Caki2 (cell line): Measurements from ENCODE around the gene DGKB. TPM values are rescaled to one million over a fixed set of nuclear protein-coding genes. Genes with fewer than 3 reads are reported as not detected.

ENCODE experiments used
- DNase-seq: peaks from one replicate; pipeline ENCODE4 v3.0.0-alpha.2; 2015; ENCODE audit warnings: low read depth
- in situ Hi-C: cut with HindIII; loops from 2 replicates; pipeline ENCODE4 v1.10.0; 2016; ENCODE audit warnings: low sequenced_read_pairs, low pct_unique_long_range_greater_than_20kb, mixed read lengths
- total RNA-seq: library from RNA; depleted of rRNA; stranded (reverse); fragments of >200 nt; shearing (Covaris generic); gene quantifications from 2 replicates; pipeline ENCODE4 v1.2.3, GENCODE V29; 2014; ENCODE audit warnings: low replicate concordance

The DGKB gene
- total RNA-seq, 1 experiment from 2014 or later, result not detected

DNA sequence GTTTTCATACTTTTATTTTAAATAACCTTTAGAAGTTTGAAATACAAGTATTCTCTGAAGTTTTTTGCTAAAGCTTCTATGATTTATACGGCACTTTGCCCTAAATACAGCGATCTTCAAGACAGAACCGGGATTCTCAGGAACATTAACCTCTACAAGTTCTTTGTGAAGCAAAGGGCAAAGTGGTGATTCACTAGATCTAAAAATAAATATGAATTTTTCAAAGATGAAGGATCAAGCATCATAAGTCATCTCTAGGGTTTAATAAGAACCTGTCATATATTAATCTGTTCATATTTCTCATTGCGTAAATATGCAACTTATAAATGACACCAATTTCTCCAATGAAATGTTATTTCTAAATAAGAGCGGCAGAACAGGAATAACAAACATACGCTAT is 30.7 kb downstream of the DGKB start:
- no peak for DNase-seq
- in situ Hi-C loops, result no loop called here

DNA sequence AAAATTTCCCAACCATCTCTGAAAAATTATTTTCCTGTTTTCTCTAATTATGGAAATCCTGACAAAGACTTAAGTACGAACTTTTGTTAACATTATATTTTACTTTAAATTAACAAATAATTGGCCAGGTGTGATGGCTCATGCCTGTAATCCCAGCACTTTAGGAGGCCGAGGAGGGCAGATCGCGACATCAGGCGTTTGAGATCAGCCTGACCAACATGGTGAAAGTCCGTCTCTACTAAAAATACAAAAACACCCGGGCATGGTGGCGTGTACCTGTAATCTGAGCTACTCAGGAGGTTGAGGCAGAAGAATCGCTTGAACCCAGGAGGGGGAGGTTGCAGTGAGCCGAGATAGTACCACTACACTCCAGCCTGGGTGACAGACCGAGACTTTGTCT is 32.2 kb downstream of the DGKB start:
- DNase-seq, result no peak
- in situ Hi-C loops, result no loop called here

DNA sequence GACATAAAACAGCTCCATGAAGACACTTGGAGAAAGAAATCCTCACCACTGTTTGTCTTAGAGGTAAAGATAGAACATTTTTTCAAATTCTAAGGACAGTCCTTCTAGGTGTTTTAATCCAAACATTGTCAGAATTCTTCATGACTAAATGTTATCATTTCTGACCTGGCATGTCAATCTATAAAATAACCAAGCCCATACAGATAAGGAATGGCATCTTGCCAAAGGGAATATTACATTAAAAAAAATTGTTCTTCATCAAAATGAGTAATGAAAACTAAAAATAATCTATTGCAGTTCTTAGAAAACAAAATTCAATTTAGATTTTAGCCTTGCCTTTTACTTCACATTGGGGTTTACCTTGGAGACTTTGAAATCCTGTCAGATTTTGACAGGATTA is 33.6 kb downstream of the DGKB start:
- DNase-seq, result no peak
- in situ Hi-C loops, result no loop called here

DNA sequence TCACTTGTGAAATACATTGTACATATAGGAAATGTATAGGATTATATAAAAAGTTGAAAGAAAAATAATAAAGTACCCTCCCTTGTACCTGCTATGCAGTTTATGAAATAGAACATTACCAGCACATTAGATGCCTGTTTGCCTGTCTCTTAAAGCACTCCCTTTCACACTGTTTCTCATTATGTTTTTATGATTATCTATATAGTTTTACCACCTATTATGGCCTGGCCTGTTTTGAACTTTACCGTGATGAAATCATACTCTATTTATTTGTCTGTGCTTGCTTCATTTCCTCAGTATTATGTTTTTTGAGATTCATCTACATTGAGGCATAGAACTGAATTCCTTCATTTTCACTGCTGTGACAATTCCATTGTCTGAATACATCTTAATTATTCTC is 41.1 kb downstream of the DGKB start:
- in situ Hi-C loops, result no loop called here
- DNase-seq, result no peak

DNA sequence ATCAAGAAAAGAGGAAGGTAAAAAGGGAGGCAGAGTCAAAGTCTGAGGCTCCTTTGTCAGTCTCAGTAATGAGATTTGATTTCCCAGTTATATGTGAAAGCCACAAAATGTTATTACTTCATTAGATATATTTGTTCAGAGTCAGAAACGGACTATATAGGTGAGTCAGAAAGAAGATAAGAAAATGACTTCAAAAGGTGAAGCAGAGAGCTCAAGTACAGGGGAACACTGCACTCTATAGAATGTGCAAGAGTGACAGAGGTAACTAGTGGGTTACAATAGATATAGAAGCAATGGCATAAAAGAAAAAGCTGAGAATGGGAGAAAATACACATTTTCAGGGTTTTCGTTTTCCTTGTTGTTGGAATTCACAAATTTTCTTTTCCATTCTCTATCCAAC is 43.3 kb downstream of the DGKB start:
- DNase-seq, result no peak
- in situ Hi-C loops, result no loop called here

DNA sequence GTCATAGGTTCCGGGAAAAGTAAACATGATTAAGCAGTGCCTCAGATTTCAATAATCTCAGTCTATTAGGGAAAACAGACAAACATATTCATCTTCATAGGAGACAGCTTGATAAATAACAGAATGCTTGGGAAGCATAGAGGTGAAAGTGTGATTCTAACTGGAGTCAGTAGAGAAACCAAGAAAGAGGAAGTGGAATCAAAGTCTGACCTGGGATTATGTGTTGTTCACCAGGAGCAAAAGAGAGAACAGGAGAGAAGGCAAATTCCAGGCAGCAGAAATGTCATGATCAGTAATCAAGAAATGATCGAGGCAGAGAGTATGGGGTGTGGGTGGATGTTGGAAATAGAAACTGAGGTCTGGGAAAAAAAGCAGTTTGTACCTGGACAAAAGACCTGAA is 43.7 kb downstream of the DGKB start:
- in situ Hi-C loops, result no loop called here
- DNase-seq, result no peak

DNA sequence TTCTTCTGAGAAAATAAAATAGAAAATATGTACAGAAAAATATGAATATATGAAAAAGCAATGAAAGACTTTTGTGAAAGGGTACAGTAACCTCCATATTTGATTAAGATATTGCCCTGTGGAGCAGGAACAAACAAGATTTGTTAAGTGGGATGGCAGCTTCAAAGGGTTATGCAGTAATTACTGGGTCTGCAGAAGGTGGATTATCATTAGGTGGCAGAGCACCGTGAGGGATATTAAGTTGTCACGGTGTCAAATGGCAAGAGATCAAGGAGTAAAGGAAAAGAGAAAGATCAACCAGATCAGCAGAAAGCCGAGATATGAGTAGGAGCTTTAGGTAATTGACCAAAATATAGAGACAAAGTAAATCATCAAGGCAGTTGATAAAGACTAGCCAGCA is 44.1 kb downstream of the DGKB start:
- DNase-seq, result no peak
- in situ Hi-C loops, result no loop called here

DNA sequence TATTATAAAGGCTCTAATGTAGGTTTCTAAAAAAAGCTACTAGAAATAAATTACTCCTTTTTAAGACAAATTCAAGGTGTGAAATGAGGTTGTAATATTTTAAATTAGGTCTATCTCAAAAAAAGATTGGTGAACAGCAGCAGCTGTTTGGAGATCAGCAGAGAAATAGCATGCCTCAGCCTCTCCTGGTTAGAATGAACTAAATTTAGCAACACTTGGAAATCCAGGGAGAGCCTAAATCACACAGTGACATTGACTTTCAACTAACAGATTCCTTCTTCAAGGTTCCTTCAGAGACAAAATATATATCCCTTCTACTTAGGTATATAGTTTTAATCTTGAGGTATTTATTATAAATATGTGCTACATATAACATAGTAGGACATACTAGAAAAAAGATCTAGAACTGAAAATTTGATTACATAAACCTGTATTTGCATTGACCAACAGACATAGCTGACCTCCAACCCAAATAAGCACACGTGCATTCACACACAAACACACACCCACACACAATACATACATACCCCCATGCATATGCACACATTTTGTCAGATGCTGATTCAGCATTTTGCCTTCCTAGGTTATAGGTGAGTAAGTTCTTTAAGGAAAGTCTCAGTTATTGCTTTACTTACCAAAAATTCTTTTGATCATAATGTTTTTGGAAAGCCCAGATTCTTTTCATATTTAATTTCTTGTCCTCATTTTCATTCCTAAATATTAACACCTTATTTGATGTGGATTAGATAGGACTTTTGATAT is 47.3 kb downstream of the DGKB start:
- in situ Hi-C loops, result no loop called here
- DNase-seq, result no peak

DNA sequence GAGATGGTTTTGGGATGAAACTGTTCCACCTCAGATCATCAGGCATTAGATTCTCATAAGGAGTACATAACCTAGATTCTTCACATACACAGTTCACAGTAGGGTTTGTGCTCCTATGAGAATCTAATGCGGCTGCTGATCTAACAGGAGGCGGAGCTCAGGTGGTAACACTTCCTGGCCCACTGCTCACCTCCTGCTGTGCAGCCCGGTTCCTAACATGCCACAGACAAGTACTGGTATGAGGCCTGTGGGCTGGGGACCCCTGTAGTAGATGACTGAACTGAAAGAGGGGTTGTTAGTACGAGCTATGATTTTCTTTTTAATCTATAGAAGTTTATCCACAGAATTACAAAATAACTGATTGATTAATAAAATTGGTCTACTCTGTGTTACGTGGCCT is 48.1 kb downstream of the DGKB start:
- DNase-seq, result no peak
- in situ Hi-C loops, result no loop called here

DNA sequence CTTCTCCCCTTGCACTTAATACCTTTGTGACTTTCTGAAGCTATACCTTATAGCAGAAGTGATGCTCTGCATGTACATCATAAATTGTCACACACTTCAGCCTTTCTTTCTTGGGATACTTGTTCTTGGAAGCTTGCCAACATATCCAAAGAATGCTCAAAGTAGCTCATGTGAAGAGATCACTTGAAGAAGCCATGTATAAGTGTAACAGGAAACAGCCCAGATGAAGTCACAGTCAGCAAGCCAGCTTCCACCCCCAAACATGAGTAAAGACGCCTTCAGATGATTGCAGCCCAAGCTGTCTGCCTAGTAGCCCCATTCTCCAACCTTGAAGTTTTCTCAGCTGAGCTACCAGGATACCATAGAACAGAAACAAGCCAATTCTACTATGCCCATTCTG is 50.9 kb downstream of the DGKB start:
- DNase-seq, result no peak
- in situ Hi-C loops, result no loop called here

DNA sequence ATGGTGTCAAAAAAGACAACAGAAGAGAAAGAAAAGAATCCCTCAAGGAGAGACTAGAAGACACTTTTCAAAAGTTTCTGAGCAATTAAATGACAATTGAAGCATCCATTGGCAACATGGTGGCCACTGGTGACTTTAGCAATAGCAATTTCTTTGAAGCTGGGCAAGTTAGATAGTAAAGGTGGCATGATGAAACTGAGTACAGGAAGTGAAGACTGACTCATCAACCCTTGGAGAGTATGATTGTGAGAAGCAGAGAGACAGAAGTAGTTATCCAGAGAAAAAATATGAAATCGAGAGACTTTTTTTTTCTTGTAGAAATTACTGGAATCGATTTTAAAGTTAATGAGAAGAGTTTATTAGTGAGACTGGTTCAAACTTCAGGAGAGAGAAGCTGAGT is 52.5 kb downstream of the DGKB start:
- no peak for DNase-seq
- in situ Hi-C loops, result no loop called here

DNA sequence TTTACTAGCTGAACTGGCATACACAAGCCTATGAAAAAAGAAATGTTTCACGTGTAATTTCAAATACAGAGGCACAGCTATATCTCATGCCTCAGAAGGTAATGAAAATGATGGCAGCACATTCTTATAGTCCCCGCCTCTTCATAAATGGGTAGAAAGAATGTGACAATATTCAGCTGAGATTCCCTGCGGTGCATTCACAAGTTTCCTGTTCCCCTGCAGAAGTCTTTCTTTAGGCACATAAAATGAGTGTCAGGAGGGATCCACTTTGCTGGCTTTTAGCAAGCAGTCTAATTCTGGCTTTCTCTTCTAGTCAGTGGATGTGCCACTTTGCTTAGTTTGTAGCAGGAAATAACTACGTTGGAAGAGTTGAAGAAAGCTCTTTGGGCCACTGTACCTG is 56.1 kb downstream of the DGKB start:
- no peak for DNase-seq
- in situ Hi-C loops, result no loop called here

DNA sequence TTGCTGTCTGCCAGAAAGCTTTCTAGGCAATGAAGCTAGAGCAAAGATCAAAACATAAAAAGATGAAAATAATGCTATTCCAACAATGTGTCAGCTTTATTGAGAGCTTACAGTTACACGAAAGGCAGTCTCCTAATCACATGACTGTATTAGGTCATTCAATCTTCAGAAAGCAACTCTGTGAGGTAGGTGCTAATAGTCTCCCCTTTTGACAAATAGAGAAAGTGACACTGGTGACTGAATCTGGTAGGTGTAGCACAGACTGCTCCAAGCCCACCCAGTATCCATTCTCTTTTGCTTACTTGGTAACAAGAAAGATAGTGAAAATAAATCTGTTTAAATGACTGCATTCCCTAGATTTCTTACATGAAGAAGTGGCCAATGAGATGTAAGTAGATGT is 58.8 kb downstream of the DGKB start:
- no peak for DNase-seq
- in situ Hi-C loops, result no loop called here

DNA sequence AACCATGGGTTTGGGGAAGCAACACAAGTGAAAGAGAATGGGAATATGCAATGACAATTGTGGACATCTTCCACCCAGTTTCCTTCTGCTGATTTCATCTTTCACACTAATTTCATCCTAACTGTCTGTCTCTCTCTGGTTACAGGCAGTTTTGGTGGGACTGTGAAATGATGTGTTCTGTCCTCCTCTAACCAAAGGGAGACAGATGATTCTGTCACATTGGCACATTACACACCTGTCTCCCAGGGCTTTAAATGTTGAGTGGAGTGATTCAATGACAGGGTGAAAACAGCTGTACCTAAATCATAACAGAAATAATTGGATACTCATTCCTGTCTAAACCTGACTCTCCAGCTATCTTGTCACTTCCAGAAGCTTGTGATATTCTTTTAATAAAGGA is 60.0 kb downstream of the DGKB start:
- no peak for DNase-seq
- in situ Hi-C loops, result no loop called here

DNA sequence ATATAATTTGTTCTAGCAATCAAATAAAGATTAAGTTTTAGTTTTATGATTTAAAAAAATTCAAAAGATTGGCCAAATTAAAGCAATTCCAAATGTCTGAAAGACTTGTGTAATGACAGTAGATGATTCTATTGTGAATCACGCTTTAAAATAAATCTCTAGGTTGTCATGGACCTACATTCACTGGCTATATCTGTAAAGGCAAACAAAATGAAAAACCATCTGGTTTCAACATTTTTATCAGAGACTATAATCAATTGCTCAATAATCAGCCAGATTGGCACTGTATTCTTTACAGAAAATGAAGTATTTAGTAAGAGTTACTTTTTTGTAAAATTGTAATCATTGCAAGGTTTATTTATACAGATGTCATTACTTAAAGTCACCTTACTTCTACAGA is 60.7 kb downstream of the DGKB start:
- no peak for DNase-seq
- in situ Hi-C loops, result no loop called here

DNA sequence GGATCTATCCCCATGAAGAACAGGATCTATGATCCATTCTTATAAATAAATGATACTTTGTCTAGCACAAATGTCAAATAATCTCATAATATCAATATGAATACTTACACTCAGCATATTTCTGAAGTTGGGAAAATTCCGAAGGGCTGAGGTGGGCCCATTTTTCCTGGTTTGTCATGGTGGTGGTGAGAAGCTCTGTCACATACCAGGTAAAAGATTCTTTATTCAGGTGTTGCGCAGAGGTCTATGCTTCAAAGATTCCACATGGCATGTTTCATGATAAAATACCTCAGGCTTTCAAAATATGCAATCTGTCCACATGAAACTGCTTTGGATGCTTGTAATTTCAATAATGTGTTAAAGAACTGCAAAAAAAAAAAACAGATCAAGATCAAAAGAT is 61.5 kb downstream of the DGKB start:
- in situ Hi-C loops, result no loop called here
- no peak for DNase-seq

DNA sequence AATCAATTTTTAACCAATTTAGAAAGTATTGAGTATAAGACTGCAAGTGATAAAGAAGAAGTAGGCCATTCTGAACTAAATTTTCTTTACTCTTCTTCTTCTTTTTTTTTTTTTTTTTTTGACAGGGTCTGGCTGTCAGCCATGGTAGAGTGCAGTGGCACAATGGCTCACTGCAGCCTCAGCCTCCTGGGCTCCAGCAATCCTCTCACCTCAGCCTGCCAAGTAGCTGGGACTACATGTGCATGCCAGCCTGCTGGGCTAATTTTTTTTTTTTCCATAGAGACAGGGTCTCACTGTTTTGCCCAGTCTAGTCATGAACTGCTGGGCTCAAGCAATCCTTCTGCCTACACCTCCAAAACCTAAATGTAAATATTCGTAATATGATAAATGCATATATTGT is 63.2 kb downstream of the DGKB start:
- in situ Hi-C loops, result no loop called here
- no peak for DNase-seq

DNA sequence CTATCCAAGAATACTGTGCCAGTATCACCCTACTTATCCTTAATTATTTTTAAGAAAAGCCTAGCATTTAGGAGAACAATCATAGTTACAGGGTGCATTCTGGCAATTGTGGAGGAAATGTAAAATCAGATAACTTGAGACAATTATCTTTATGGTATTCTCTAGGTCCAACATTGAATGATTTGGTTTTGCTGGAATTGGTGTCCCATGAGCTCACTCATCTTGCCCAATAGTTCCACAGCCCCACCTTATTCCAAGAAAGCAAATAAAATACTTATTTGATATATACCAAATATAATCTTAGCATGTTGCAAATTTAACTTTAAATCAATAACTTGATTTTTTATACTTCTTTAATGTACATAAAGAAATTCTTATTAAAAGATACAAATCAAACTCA is 65.3 kb downstream of the DGKB start:
- in situ Hi-C loops, result no loop called here
- DNase-seq, result no peak

DNA sequence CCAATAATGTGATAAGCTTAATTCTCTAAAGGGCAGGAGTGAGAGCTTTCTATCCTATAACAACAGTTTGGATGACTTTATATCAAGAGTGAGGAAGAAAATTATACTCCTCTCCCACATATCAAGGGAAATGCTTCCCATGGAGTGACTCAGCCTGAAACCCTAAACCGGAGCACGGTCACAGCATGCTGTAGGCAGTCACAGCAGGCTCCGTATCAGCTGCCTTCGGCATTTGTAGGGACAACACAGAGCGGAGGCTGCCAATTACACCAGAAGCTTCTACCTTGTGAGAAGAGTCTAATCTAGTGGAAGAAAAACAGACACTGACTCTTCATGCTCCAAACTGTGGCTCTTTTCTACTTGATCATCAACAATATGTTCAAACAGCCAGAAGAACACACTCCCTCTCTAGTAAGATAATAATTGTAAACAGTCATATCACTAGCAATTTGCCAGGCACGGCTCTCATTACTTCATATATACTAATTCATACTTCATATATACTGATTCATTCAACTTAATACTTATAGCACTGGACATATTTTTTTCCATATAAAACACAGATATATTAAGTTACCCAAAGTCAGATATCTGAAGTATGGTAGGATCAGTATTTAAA is 65.9 kb downstream of the DGKB start:
- DNase-seq, result no peak
- in situ Hi-C loops, result no loop called here

DNA sequence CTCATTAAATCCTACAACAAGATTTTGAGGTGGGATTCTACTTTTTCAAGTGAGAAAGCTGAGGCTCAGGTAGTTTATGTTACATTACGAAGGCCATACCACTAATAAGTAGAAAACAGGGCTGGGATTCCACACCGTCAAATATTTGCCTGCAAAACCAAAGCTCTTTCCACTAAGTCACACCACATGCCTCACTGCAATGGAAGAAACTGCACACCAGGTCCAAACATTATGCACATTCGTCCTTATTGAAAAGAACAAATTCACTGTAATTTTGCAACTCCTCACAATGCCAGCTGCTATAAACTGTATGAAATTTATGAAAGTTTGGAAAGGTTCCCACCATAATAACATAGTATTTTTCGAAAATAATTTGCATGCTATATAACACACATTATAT is 66.5 kb downstream of the DGKB start:
- no peak for DNase-seq
- in situ Hi-C loops, result no loop called here
